Liver (tissue), 9 donors: Measurements from ENCODE around the gene RCOR3. TPM values are rescaled to one million over a fixed set of nuclear protein-coding genes. Genes with fewer than 3 reads are reported as not detected.
"Not testable (repeated sequence)": the region's sequence is repeated elsewhere in the genome, so short reads cannot be mapped to it uniquely, and the experiment has no call there.

Source experiments
- DNase-seq: peaks from one replicate; pipeline ENCODE4 v3.0.0-alpha.2; 2017; ENCODE audit warnings: low spot score
- H3K27ac ChIP-seq, 2 donors: one replicate each; pipeline ENCODE4 v1.7.0; 2013; ENCODE audit warnings: inconsistent platforms in 2 of 2, low read length in 2 of 2, control low read depth in 1 of 2, low read depth in 1 of 2, mild to moderate bottlenecking in 1 of 2
- H3K27me3 ChIP-seq, 4 donors: one replicate each; pipeline versions ENCODE4 v1.6.1 to v1.7.0; 2013; ENCODE audit warnings: low read length in 3 of 4, inconsistent platforms in 1 of 4, mild to moderate bottlenecking in 1 of 4, moderate library complexity in 1 of 4; ENCODE audit not compliant: control insufficient read depth in 4 of 4, insufficient read depth in 4 of 4
- H3K36me3 ChIP-seq, 4 donors: one replicate each; pipeline versions ENCODE4 v1.6.1 to v1.7.0; 2013; ENCODE audit warnings: low read length in 3 of 4, mild to moderate bottlenecking in 3 of 4, low read depth in 1 of 4, moderate library complexity in 1 of 4; ENCODE audit not compliant: control insufficient read depth in 4 of 4, insufficient read depth in 3 of 4
- H3K4me1 ChIP-seq, 4 donors: one replicate each; pipeline versions ENCODE4 v1.6.1 to v1.7.0; 2013; ENCODE audit warnings: low read length in 3 of 4, mild to moderate bottlenecking in 3 of 4, moderate library complexity in 1 of 4; ENCODE audit not compliant: control insufficient read depth in 4 of 4, insufficient read depth in 4 of 4
- H3K4me3 ChIP-seq, 3 donors: one replicate each; pipeline versions ENCODE4 v1.6.1 to v1.7.0; 2013; ENCODE audit warnings: low read length in 3 of 3, control low read depth in 1 of 3, low read depth in 1 of 3, mild to moderate bottlenecking in 1 of 3
- H3K9ac ChIP-seq, 2 donors: one replicate each; pipeline ENCODE4 v1.7.0; 2013; ENCODE audit warnings: low read length in 2 of 2, mild to moderate bottlenecking in 2 of 2, moderate library complexity in 2 of 2, control low read depth in 1 of 2, low read depth in 1 of 2
- H3K9me3 ChIP-seq, 4 donors: one replicate each; pipeline versions ENCODE4 v1.6.1 to v1.7.0; 2013; ENCODE audit warnings: low read length in 3 of 4; ENCODE audit not compliant: control insufficient read depth in 4 of 4
- ATF3 ChIP-seq: IDR thresholded peaks from 2 replicates; pipeline ENCODE4 v1.6.1; 2016; ENCODE audit warnings: antibody characterized with exemption
- CTCF ChIP-seq: fragments of 150-350 bp; IDR thresholded peaks from 2 replicates; pipeline ENCODE4 v1.5.1; 2017; ENCODE audit warnings: improper control_type of control experiment, low read depth, low read length; ENCODE audit not compliant: missing input control
- EGR1 ChIP-seq, 2 donors: IDR thresholded peaks; 2 replicates each; pipeline ENCODE4 v1.6.1; 2016 to 2018; ENCODE audit warnings: antibody characterized with exemption in 2 of 2, low read depth in 2 of 2
- FOXA1 ChIP-seq: IDR thresholded peaks from 2 replicates; pipeline ENCODE4 v1.6.1; 2016; ENCODE audit warnings: antibody characterized with exemption
- FOXA2 ChIP-seq: IDR thresholded peaks from 2 replicates; pipeline ENCODE4 v1.6.1; 2016; ENCODE audit warnings: antibody characterized with exemption
- GABPA ChIP-seq, 2 donors: IDR thresholded peaks in 1 of 2; conservative IDR thresholded peaks in 1 of 2; 2 replicates each; pipeline ENCODE4 v1.6.1; 2016; ENCODE audit warnings: antibody characterized with exemption in 2 of 2, mild to moderate bottlenecking in 1 of 2, moderate library complexity in 1 of 2
- HNF4A ChIP-seq, 2 donors: conservative IDR thresholded peaks; 2 replicates each; pipeline ENCODE4 v1.6.1; 2016; ENCODE audit warnings: antibody characterized with exemption in 2 of 2, mild to moderate bottlenecking in 2 of 2
- HNF4G ChIP-seq: IDR thresholded peaks from 2 replicates; pipeline ENCODE4 v1.6.1; 2016; ENCODE audit warnings: antibody characterized with exemption
- JUND ChIP-seq, 2 donors: IDR thresholded peaks; 2 replicates each; pipeline ENCODE4 v1.6.1; 2016; ENCODE audit warnings: antibody characterized with exemption in 2 of 2
- MAX ChIP-seq: IDR thresholded peaks from 2 replicates; pipeline ENCODE4 v1.6.1; 2016; ENCODE audit warnings: antibody characterized with exemption
- NR2F2 ChIP-seq: IDR thresholded peaks from 2 replicates; pipeline ENCODE4 v1.6.1; 2016; ENCODE audit warnings: antibody characterized with exemption
- RAD21 ChIP-seq, 2 donors: IDR thresholded peaks; 2 replicates each; pipeline ENCODE4 v1.6.1; 2016; ENCODE audit warnings: antibody characterized with exemption in 2 of 2, mild to moderate bottlenecking in 2 of 2
- REST ChIP-seq: IDR thresholded peaks from 2 replicates; pipeline ENCODE4 v1.6.1; 2016; ENCODE audit warnings: antibody characterized with exemption, mild to moderate bottlenecking
- RXRA ChIP-seq, 2 donors: IDR thresholded peaks; 2 replicates each; pipeline ENCODE4 v1.6.1; 2017 to 2018; ENCODE audit warnings: antibody characterized with exemption in 2 of 2, mild to moderate bottlenecking in 1 of 2
- SP1 ChIP-seq: IDR thresholded peaks from 2 replicates; pipeline ENCODE4 v1.6.1; 2018; ENCODE audit warnings: antibody characterized with exemption, mild to moderate bottlenecking
- YY1 ChIP-seq: IDR thresholded peaks from 2 replicates; pipeline ENCODE4 v1.6.1; 2016; ENCODE audit warnings: antibody characterized with exemption, mild to moderate bottlenecking
- ZBTB33 ChIP-seq: IDR thresholded peaks from 2 replicates; pipeline ENCODE4 v1.6.1; 2016; ENCODE audit warnings: antibody characterized with exemption
- WGBS: extraction: QIAGEN DNeasy Blood & Tissue Kit; methylation state at CpG from one replicate; pipeline ENCODE4 v1.1.7; 2013; 5-methylcytosine and 5-hydroxymethylcytosine counted together
- polyA plus RNA-seq, 2 donors: library from polyadenylated mRNA; stranded (reverse) in 1 of 2; unstranded in 1 of 2; fragments of 200-250 nt in 1 of 2; fragments of >200 nt in 1 of 2; fragmentation: Nextera tagmentation in 1 of 2; extraction: Ambion mirVana in 1 of 2; gene quantifications; one replicate each; pipeline versions ENCODE4 v1.2.1 to v1.2.3, GENCODE V29; 2013 to 2015
- total RNA-seq, 2 donors: library from RNA; depleted of rRNA; stranded (reverse); fragments of >200 nt; gene quantifications; one replicate each; pipeline ENCODE4 v1.2.3, GENCODE V29; 2014
- donor health status: healthy.
- donor health status: healthy.
- donor health status: healthy.
- donor health status: healthy.
- donor health status: healthy.

RCOR3 gene
- total and polyA plus RNA-seq, 4 donors, result 7.8 to 20.2 (median 13.4) TPM

GRCh38 chr1:211215577-211215976 is 43.6 kb upstream of the RCOR3 start:
- Histone ChIP-seq H3K36me3 (no peaks in the 10 kb centered on the region), H3K9ac (no peak overlapping the region), H3K27ac (no peak overlapping the region), H3K9me3 (no peaks in the 10 kb centered on the region), H3K27me3 (no peaks in the 10 kb centered on the region), H3K4me1 (no peaks in the 10 kb centered on the region), H3K4me3 (no peak overlapping the region)
- no peak for TF ChIP-seq MAX
- TF ChIP-seq ZBTB33, result no peak
- TF ChIP-seq SP1, result no peak
- TF ChIP-seq REST, result no peak
- no peak for TF ChIP-seq GABPA (IDR thresholded peaks at IDR 0.05 in 1 of 2, conservative IDR thresholded peaks at IDR 0.05 in 1 of 2)
- no peak for TF ChIP-seq NR2F2
- TF ChIP-seq HNF4G, result no peak
- no peak for TF ChIP-seq ATF3
- no peak for TF ChIP-seq FOXA2
- TF ChIP-seq EGR1 (IDR thresholded peaks at IDR 0.05; ENCODE audit: low read depth in 2 of 2), result no peak
- no peak for TF ChIP-seq FOXA1
- no peak for TF ChIP-seq HNF4A (conservative IDR thresholded peaks at IDR 0.05)
- TF ChIP-seq RXRA (IDR thresholded peaks at IDR 0.05), result no peak
- TF ChIP-seq JUND (IDR thresholded peaks at IDR 0.05), result no peak
- TF ChIP-seq YY1, result no peak
- DNase-seq, result no peak
- 100% methylated on average over 1 of the region's 1 CpG for WGBS

GRCh38 chr1:211217392-211217791 is 41.8 kb upstream of the RCOR3 start:
- H3K9me3 ChIP-seq, result no peaks in the 10 kb centered on the region
- 93% methylated on average over 1 of the region's 1 CpG for WGBS
- H3K4me3 ChIP-seq, result no peak overlapping the region
- no peaks in the 10 kb centered on the region for H3K27me3 ChIP-seq
- DNase-seq, result no peak
- TF ChIP-seq HNF4A (conservative IDR thresholded peaks at IDR 0.05) (no peak), FOXA1 (no peak), ZBTB33 (no peak), GABPA (IDR thresholded peaks at IDR 0.05 in 1 of 2, conservative IDR thresholded peaks at IDR 0.05 in 1 of 2) (no peak), ATF3 (no peak), RAD21 (IDR thresholded peaks at IDR 0.05) (no peak), EGR1 (IDR thresholded peaks at IDR 0.05; ENCODE audit: low read depth in 2 of 2) (no peak), CTCF (no peak), NR2F2 (no peak), MAX (no peak), FOXA2 (no peak)
- no peaks in the 10 kb centered on the region for H3K36me3 ChIP-seq
- H3K27ac ChIP-seq, result no peak overlapping the region
- no peaks in the 10 kb centered on the region for H3K4me1 ChIP-seq
- no peak overlapping the region for H3K9ac ChIP-seq

- not testable (repeated sequence) for H3K4me1 ChIP-seq, H3K27ac ChIP-seq, H3K27me3 ChIP-seq, H3K9ac ChIP-seq, H3K4me3 ChIP-seq, H3K9me3 ChIP-seq, DNase-seq, H3K36me3 ChIP-seq
- WGBS, result 68% methylated on average over 9 of the region's 9 CpGs
Observed at GRCh38 chr1:211222469-211223234, 36.5 kb upstream of the RCOR3 start.
